Brain microvascular endothelial cell (primary cell): ENCODE results near the gene BBOF1.
"Not testable (repeated sequence)": the region's sequence is repeated elsewhere in the genome, so short reads cannot be mapped to it uniquely, and the experiment has no call there.

ENCODE experiments used
- DNase-seq: peaks from one replicate; pipeline ENCODE4 v3.0.0-alpha.2; 2020
- H3K27ac ChIP-seq: fragments of 250-450 bp; sonication (Bioruptor Pico); 2 replicates; pipeline ENCODE4 v1.5.1; 2020; ENCODE audit warnings: mild to moderate bottlenecking, moderate library complexity
- H3K27me3 ChIP-seq: fragments of 250-450 bp; sonication (Bioruptor Pico); replicated peaks from 2 replicates; pipeline ENCODE4 v1.5.1; 2020; ENCODE audit warnings: mild to moderate bottlenecking
- H3K36me3 ChIP-seq: fragments of 250-450 bp; sonication (Bioruptor Pico); replicated peaks from 2 replicates; pipeline ENCODE4 v1.5.1; 2020; ENCODE audit warnings: mild to moderate bottlenecking
- H3K4me3 ChIP-seq: 2 replicates; pipeline ENCODE4 v1.5.1; 2011; ENCODE audit warnings: low read depth, mild to moderate bottlenecking, control low read depth, low read length, moderate library complexity
- in situ Hi-C: cut with HindIII; loops from 2 replicates; pipeline ENCODE4 v1.10.0; 2017; ENCODE audit warnings: low sequenced_read_pairs, low pct_ligation_motif_present
- TF ChIP-seq, protein P1 (sequence below): IDR thresholded peaks from 2 replicates; pipeline ENCODE4 v1.5.1; 2011; ENCODE audit warnings: low read depth, mild to moderate bottlenecking, moderate library complexity, low read length, control low read depth, inconsistent platforms; ENCODE audit errors: missing control alignments

BBOF1 gene

DNA sequence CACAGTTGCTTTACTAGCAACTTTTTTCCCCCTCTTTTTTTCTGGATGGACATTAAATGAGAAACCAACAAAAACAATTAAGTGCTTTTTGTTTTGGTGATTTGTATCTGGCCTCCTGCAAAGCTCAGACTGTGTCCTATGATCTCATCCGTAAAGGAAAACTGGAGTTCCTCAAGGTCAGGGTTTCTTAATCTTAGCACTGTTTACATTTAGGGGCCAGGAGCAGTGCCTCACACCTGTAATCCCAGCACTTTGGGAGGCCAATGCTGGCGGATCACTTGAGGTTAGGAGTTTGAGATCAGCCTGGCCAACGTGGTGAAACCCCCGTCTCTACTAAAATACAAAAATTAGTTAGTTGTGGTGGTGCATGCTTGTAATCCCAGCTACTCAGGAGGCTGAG lies 28.1 kb upstream of the BBOF1 start:
- TF ChIP-seq, protein P1, sequence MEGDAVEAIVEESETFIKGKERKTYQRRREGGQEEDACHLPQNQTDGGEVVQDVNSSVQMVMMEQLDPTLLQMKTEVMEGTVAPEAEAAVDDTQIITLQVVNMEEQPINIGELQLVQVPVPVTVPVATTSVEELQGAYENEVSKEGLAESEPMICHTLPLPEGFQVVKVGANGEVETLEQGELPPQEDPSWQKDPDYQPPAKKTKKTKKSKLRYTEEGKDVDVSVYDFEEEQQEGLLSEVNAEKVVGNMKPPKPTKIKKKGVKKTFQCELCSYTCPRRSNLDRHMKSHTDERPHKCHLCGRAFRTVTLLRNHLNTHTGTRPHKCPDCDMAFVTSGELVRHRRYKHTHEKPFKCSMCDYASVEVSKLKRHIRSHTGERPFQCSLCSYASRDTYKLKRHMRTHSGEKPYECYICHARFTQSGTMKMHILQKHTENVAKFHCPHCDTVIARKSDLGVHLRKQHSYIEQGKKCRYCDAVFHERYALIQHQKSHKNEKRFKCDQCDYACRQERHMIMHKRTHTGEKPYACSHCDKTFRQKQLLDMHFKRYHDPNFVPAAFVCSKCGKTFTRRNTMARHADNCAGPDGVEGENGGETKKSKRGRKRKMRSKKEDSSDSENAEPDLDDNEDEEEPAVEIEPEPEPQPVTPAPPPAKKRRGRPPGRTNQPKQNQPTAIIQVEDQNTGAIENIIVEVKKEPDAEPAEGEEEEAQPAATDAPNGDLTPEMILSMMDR: no peak
- DNase-seq: no peak
- in situ Hi-C loops: no loop called here
- Histone ChIP-seq H3K4me3 (no peak overlapping the region), H3K27ac (no peak overlapping the region), H3K27me3 (no peaks in the 10 kb centered on the region), H3K36me3 (peaks cover 7% of the 10 kb centered on the region)

DNA sequence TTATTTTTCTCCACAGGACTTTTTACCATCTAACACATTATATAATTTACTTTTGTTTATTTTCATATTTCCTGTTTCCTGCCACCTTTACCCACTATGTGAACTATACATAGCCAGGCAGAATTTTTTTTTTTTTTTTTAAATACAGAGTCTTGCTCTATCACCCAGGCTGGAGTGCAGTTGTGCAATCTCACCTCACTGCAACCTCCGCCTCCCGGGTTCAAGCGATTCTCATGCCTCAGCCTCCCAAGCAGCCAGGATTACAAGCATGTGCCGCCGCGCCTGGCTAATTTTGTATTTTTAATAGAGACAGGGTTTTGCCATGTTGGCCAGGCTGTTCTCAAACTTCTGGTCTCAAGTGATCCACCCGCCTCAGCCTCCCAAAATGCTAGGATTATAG lies 24.2 kb upstream of the BBOF1 start:
- H3K27ac ChIP-seq, DNase-seq, H3K27me3 ChIP-seq, in situ Hi-C loops, H3K36me3 ChIP-seq, H3K4me3 ChIP-seq: not testable (repeated sequence)

GRCh38 chr14:73995977-73996378 lies 23.2 kb upstream of the BBOF1 start:
- no peak overlapping the region for H3K4me3 ChIP-seq
- TF ChIP-seq, protein P1: no peak

GRCh38 chr14:73996731-73997107 lies 22.4 kb upstream of the BBOF1 start:
- in situ Hi-C loops: no loop called here
- no peak overlapping the region for H3K4me3 ChIP-seq

More at GRCh38 chr14:73995977-73996378, 23.2 kb upstream of the BBOF1 start:
- H3K27me3 ChIP-seq: no peaks in the 10 kb centered on the region
- in situ Hi-C loops: no loop called here
- H3K27ac ChIP-seq: no peak overlapping the region
- DNase-seq: no peak
- peaks cover 2% of the 10 kb centered on the region for H3K36me3 ChIP-seq

GRCh38 chr14:73997108-73997943 lies 21.8 kb upstream of the BBOF1 start:
- peaks cover 2% of the 10 kb centered on the region for H3K36me3 ChIP-seq
- H3K27ac ChIP-seq: no peak overlapping the region
- no peaks in the 10 kb centered on the region for H3K27me3 ChIP-seq
- no peak for DNase-seq
- H3K4me3 ChIP-seq: no peak overlapping the region
- in situ Hi-C loops: no loop called here
- TF ChIP-seq, protein P1: no peak

More at GRCh38 chr14:73996731-73997107, 22.4 kb upstream of the BBOF1 start:
- Histone ChIP-seq H3K27me3 (no peaks in the 10 kb centered on the region), H3K27ac (no peak overlapping the region), H3K36me3 (peaks cover 2% of the 10 kb centered on the region)
- TF ChIP-seq, protein P1: no peak
- no peak for DNase-seq

DNA sequence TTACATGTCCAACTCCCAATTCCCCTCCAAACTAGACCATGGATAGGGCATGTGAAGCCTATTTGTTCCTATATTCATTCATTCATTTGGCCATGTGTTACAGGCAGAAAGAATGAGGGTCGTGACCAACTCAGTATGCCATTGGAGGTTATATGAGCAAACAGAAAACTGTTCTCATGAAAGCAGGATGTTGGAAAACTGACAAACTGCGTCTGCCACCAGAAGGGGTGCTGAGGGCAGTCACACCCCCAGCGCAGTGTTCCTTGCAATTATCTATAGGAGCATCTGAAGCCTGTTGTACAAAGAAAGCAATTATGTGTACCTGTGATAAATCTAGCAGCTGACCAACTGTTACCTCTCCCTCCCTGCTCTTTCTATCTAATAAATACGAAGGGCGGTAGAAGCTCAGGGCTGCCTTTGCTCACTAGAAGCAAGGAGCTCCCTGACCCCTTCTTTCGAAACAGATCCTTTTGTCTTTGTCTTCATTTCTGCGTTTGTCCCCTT lies 21.2 kb upstream of the BBOF1 start:
- Histone ChIP-seq H3K4me3 (no peak overlapping the region), H3K27me3 (no peaks in the 10 kb centered on the region), H3K27ac (no peak overlapping the region), H3K36me3 (peaks cover 2% of the 10 kb centered on the region)
- DNase-seq: no peak
- TF ChIP-seq, protein P1: no peak
- in situ Hi-C loops: no loop called here
